Progenitor cell of endocrine pancreas (in vitro differentiated cells): ENCODE measurements around the gene AP2A2. TPM values are rescaled to one million over a fixed set of nuclear protein-coding genes. Genes with fewer than 3 reads are reported as not detected.

ENCODE experiments used
- DNase-seq: peaks from one replicate; pipeline ENCODE4 v3.0.0; 2021; ENCODE audit warnings: low spot score; ENCODE audit not compliant: unreplicated experiment
- H3K27ac Mint-ChIP-seq: 2 replicates; pipeline ENCODE4 v1.8.0; 2021; ENCODE audit warnings: mild to moderate bottlenecking, moderate library complexity, mixed read lengths
- H3K27me3 Mint-ChIP-seq: 2 replicates; pipeline ENCODE4 v1.8.0; 2021; ENCODE audit warnings: mixed read lengths
- H3K36me3 Mint-ChIP-seq: 2 replicates; pipeline ENCODE4 v1.8.0; 2022; ENCODE audit warnings: mixed read lengths; ENCODE audit not compliant: insufficient read depth
- H3K4me1 Mint-ChIP-seq: 2 replicates; pipeline ENCODE4 v1.8.0; 2021; ENCODE audit warnings: low read depth, mixed read lengths
- H3K4me3 Mint-ChIP-seq: 2 replicates; pipeline ENCODE4 v1.8.0; 2021; ENCODE audit warnings: low read depth, mild to moderate bottlenecking, moderate library complexity, mixed read lengths
- H3K9me3 Mint-ChIP-seq: 2 replicates; pipeline ENCODE4 v1.8.0; 2021; ENCODE audit warnings: low read depth, mixed read lengths
- total RNA-seq: library from RNA; stranded (reverse); gene quantifications from 2 replicates; pipeline ENCODE4 v1.2.1, GENCODE V29; 2021
- TF ChIP-seq, protein P1 (sequence below): fragments of 200-600 bp; sonication (generic); IDR thresholded peaks from one replicate; pipeline ENCODE4 v1.5.0; 2021; ENCODE audit warnings: antibody characterized with exemption, mild to moderate bottlenecking; ENCODE audit not compliant: unreplicated experiment

Gene AP2A2
- total RNA-seq, 1 donor from 2014 or later = 88.8 TPM

DNA sequence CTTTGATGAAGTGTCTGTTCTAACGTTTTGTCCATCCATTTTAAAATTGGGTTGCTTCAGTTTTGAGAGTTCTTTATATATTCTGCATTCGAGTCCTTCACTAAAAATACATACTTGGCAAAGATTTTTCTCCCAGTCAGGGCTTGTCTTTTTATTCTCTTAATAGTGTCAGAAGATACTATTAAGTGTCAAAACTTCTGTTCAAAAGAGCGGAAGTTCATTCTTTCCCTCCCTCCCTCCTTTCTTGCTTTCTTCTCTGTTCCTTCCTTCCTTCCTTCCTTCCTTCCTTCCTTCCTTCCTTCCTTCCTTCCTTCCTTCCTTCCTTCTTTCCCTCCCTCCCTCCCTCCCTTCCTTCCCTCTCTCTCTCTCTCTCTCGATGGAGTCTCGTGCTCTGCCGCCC, 118.5 kb downstream of the AP2A2 start:
- no peak for DNase-seq
- Mint-ChIP-seq H3K36me3 (no peaks in the 10 kb centered on the region), H3K4me1 (peaks cover 13% of the 10 kb centered on the region), H3K27ac (peak overlapping the region; percentile 22), H3K27me3 (peaks cover 26% of the 10 kb centered on the region), H3K4me3 (no peak overlapping the region), H3K9me3 (peaks cover 3% of the 10 kb centered on the region)
- TF ChIP-seq, protein P1, sequence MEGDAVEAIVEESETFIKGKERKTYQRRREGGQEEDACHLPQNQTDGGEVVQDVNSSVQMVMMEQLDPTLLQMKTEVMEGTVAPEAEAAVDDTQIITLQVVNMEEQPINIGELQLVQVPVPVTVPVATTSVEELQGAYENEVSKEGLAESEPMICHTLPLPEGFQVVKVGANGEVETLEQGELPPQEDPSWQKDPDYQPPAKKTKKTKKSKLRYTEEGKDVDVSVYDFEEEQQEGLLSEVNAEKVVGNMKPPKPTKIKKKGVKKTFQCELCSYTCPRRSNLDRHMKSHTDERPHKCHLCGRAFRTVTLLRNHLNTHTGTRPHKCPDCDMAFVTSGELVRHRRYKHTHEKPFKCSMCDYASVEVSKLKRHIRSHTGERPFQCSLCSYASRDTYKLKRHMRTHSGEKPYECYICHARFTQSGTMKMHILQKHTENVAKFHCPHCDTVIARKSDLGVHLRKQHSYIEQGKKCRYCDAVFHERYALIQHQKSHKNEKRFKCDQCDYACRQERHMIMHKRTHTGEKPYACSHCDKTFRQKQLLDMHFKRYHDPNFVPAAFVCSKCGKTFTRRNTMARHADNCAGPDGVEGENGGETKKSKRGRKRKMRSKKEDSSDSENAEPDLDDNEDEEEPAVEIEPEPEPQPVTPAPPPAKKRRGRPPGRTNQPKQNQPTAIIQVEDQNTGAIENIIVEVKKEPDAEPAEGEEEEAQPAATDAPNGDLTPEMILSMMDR = no peak

DNA sequence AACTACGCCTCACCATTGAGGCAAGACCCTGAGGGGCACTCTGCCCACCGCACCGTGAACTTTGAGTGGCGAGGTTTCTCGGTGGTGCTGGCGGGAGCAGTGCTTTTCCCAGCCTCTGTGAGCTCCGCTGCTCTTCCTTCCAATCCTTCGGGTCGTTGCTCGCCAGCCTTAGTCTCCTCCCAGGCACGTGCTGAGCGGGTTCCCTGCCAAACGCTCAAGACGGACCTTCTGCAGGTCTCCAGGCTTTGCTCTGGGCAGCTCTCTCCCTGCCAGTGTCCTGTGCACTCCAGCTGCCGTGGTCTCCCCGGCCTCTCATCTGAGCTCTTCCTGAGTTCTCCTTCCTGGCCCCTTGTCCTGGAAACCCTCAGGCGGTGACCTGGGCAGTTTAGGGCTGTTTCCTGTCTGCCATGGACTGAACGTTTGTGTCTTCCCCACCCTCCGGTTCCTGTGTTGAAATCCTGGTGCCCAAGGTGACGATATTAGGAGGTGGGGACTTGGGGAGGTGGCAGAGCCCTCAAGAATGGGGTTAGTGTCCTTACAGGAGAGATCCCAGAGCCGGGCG, 122.0 kb downstream of the AP2A2 start:
- Mint-ChIP-seq H3K4me1 (peaks cover 3% of the 10 kb centered on the region), H3K27ac (no peak overlapping the region), H3K36me3 (no peaks in the 10 kb centered on the region), H3K27me3 (peaks cover 26% of the 10 kb centered on the region), H3K9me3 (peaks cover 3% of the 10 kb centered on the region), H3K4me3 (no peak overlapping the region)
- no peak for DNase-seq
- TF ChIP-seq, protein P1 = no peak

DNA sequence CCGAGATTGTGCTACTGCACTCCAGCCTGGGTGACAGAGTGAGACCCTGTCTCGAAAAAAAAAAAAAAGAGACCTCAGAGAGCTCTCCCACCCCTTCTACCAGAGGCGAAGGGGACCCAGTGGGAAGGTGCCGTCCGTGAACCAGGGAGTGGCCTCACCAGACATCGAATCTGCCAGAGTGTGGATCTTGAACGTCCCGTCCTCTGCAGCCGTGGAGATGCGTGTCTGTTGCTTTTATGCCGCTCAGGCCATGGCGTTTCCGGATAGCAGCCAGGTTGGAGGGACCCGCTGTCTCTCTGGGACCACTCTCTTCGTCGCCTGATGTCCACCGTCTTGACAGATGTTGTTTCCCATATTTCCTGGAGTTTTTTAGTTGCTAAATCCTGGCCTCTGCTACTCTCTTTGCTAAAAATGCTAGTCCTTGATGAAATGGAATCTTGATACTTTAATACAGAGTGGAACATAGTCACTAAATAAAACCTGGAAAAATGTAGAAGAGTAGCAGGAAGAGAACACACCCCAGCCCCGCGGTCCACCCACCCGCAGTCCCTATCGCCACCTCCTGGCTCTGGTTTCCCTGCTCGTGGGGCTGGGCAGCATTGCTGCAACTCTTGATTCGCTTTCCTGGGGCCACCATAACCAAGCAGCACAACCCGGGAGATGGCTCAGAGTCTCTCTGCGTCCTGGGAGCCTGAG, 122.9 kb downstream of the AP2A2 start:
- peaks cover 2% of the 10 kb centered on the region for H3K4me1 Mint-ChIP-seq
- DNase-seq = no peak
- no peaks in the 10 kb centered on the region for H3K36me3 Mint-ChIP-seq
- H3K9me3 Mint-ChIP-seq = peaks cover 3% of the 10 kb centered on the region
- peaks cover 26% of the 10 kb centered on the region for H3K27me3 Mint-ChIP-seq
- H3K27ac Mint-ChIP-seq = no peak overlapping the region
- TF ChIP-seq, protein P1 = no peak
- no peak overlapping the region for H3K4me3 Mint-ChIP-seq

DNA sequence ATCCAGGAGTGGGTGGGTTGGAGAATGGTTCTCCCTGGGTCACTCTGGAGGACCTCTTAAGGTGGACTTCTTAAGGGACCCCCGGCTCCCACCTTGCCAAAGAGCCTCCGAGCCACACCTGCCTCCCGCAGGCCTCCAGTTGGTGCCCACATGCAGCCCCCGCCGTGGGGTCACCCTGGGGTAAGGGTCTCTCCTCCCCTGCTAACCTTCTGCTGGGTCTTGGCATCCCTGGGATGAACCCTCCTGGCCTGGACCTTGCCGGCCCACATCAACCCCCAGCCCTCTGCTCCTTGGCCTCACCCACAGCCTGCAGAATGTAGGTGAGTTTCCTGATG, 123.4 kb downstream of the AP2A2 start:
- Mint-ChIP-seq H3K27ac (no peak overlapping the region), H3K4me1 (peaks cover under 1% of the 10 kb centered on the region), H3K36me3 (no peaks in the 10 kb centered on the region), H3K4me3 (no peak overlapping the region), H3K9me3 (peaks cover 3% of the 10 kb centered on the region), H3K27me3 (peaks cover 22% of the 10 kb centered on the region)
- DNase-seq = no peak
- TF ChIP-seq, protein P1 = no peak

DNA sequence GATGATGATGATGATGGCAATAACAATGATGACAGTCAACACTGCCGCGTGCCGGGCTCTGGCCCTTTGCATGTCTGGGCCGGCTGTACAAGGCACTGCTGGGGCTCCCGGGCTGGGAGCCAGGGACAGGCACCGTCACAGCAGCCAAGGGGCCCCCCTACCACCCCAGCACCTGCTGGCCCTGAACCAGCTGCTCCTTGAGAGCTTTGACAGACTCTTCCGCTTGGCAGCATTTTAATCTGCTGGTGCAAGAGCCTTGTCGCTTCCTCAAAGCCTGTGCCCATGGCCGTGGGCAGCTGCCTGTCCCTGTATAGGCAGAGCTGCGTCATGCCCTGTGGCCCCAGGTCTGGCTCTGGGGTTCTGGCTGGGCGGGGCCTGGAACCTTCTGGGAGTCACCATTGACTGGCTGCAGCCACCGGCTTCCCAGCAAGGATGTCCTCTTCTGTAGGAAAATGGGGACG, 123.8 kb downstream of the AP2A2 start:
- no peaks in the 10 kb centered on the region for H3K4me1 Mint-ChIP-seq
- no peak overlapping the region for H3K4me3 Mint-ChIP-seq
- TF ChIP-seq, protein P1 = no peak
- no peak for DNase-seq
- H3K36me3 Mint-ChIP-seq = no peaks in the 10 kb centered on the region
- peaks cover 21% of the 10 kb centered on the region for H3K27me3 Mint-ChIP-seq
- H3K27ac Mint-ChIP-seq = no peak overlapping the region
- H3K9me3 Mint-ChIP-seq = peaks cover 3% of the 10 kb centered on the region
